Sigmoid colon (tissue), 7 donors: Measurements from ENCODE around the gene STARD13. TPM values are rescaled to one million over a fixed set of nuclear protein-coding genes. Genes with fewer than 3 reads are reported as not detected.

Experiments used
- DNase-seq: peaks from one replicate; pipeline ENCODE4 v3.0.0-alpha.2; 2019
- H3K27ac ChIP-seq, 4 donors: fragments of 200-600 bp; sonication (generic); one replicate each; pipeline ENCODE4 v1.5.1; 2016 to 2019; ENCODE audit warnings: mild to moderate bottlenecking in 1 of 4
- H3K27me3 ChIP-seq, 3 donors: fragments of 200-600 bp; sonication (generic); one replicate each; pipeline ENCODE4 v1.5.1; 2019; ENCODE audit warnings: mild to moderate bottlenecking in 1 of 3
- H3K36me3 ChIP-seq, 4 donors: fragments of 200-600 bp; sonication (generic); one replicate each; pipeline ENCODE4 v1.5.1; 2016 to 2019
- H3K4me1 ChIP-seq, 4 donors: fragments of 200-600 bp; sonication (generic); one replicate each; pipeline ENCODE4 v1.5.1; 2017 to 2019
- H3K4me3 ChIP-seq, 4 donors: fragments of 200-600 bp; sonication (generic); one replicate each; pipeline ENCODE4 v1.5.1; 2017 to 2019; ENCODE audit warnings: mild to moderate bottlenecking in 2 of 4, moderate library complexity in 1 of 4
- H3K9me3 ChIP-seq, 4 donors: fragments of 200-600 bp in 3 of 4; sonication (generic) in 3 of 4; one replicate each; pipeline versions ENCODE4 v1.5.1 to v1.6.1; 2013 to 2019
- CTCF ChIP-seq, 4 experiments: fragments of 450-650 bp in 3 of 4; fragments of 200-600 bp in 1 of 4; IDR thresholded peaks; one replicate each; pipeline ENCODE4 v1.5.1; 2016 to 2019; ENCODE audit warnings: antibody characterized with exemption in 4 of 4, mild to moderate bottlenecking in 3 of 4, moderate library complexity in 2 of 4
- EP300 ChIP-seq, 4 donors: sonication (generic); formaldehyde crosslinking; IDR thresholded peaks; one replicate each; pipeline ENCODE4 v1.6.1; 2017; ENCODE audit warnings: antibody characterized with exemption in 4 of 4
- POLR2A ChIP-seq, 2 donors: fragments of 450-650 bp; IDR thresholded peaks; one replicate each; pipeline ENCODE4 v1.6.1; 2016; ENCODE audit warnings: antibody characterized with exemption in 2 of 2, mild to moderate bottlenecking in 2 of 2, moderate library complexity in 2 of 2
- POLR2AphosphoS5 ChIP-seq, 4 donors: sonication (generic); formaldehyde crosslinking; IDR thresholded peaks; one replicate each; pipeline ENCODE4 v1.6.1; 2017; ENCODE audit warnings: antibody characterized with exemption in 4 of 4
- WGBS, 2 donors: extraction: QIAGEN DNeasy Blood & Tissue Kit; methylation state at CpG; one replicate each; pipeline ENCODE4 v1.1.7; 2013; 5-methylcytosine and 5-hydroxymethylcytosine counted together
- intact Hi-C: fragments of 100-400 bp; cut with DNase I; formaldehyde crosslinking; loops from one replicate; pipeline ENCODE4 v1.15.1; 2023
- polyA plus RNA-seq, 3 donors: library from polyadenylated mRNA; stranded (reverse); fragments of 200-250 nt; gene quantifications; one replicate each; pipeline ENCODE4 v1.2.3, GENCODE V29; 2013
- total RNA-seq, 4 donors: library from RNA; depleted of rRNA; stranded (reverse); fragments of >200 nt; gene quantifications; one replicate each; pipeline ENCODE4 v1.1.0, GENCODE V29; 2016
- donor health status: healthy with polysubstance abuse.
- donor health status: Bipolar disorder and iron deficiency.
- donor health status: healthy.

Gene STARD13
- total and polyA plus RNA-seq, 7 donors, result 3.7 to 102 (median 66.7) TPM

GRCh38 chr13:33112766-33113165 lies 172.8 kb downstream of the STARD13 start:
- TF ChIP-seq POLR2A (IDR thresholded peaks at IDR 0.05) (no peak), POLR2AphosphoS5 (IDR thresholded peaks at IDR 0.05) (peak in 1 of 4 donors; percentile 44)
- peak overlapping the region; percentile 74 to 83 (median 79) for H3K27ac ChIP-seq
- peaks cover 0 to 77% (median 18%) of the 10 kb centered on the region in 4 donors for H3K36me3 ChIP-seq
- no peaks in the 10 kb centered on the region for H3K9me3 ChIP-seq
- intact Hi-C loops, result loop anchor here (5.0 to 10.0 kb wide), 2 partner anchors 95 to 282 kb away; no protein-coding TSS in a partner anchor
- no peaks in the 10 kb centered on the region for H3K27me3 ChIP-seq
- H3K4me1 ChIP-seq, result peaks cover 0 to 81% (median 78%) of the 10 kb centered on the region in 4 donors
- no peak for DNase-seq
- no peak overlapping the region for H3K4me3 ChIP-seq
- WGBS, 2 donors, result 82 to 84% methylated on average over 12 of the region's 12 CpGs

- Histone ChIP-seq H3K4me1 (peaks cover 0 to 93% (median 89%) of the 10 kb centered on the region in 4 donors), H3K27me3 (no peaks in the 10 kb centered on the region), H3K4me3 (no peak overlapping the region), H3K36me3 (peaks cover 0 to 72% (median 10%) of the 10 kb centered on the region in 4 donors), H3K27ac (peak overlapping the region; percentile 74 to 83 (median 79)), H3K9me3 (no peaks in the 10 kb centered on the region)
- intact Hi-C loops, result loop anchor here (5.0 to 10.0 kb wide), 2 partner anchors 96 to 283 kb away; no protein-coding TSS in a partner anchor
- DNase-seq, result peak; percentile 74
- 12 to 64% methylated on average over 9 of the region's 9 CpGs for WGBS, 2 donors
- TF ChIP-seq EP300 (IDR thresholded peaks at IDR 0.05) (peak in 2 of 4 donors; percentile 6 to 10), POLR2A (IDR thresholded peaks at IDR 0.05) (no peak), POLR2AphosphoS5 (IDR thresholded peaks at IDR 0.05) (peak in 3 of 4 donors; percentile 56 to 77 (median 63)), CTCF (IDR thresholded peaks at IDR 0.05) (no peak)
Observed at GRCh38 chr13:33111414-33112110, 174.0 kb downstream of the STARD13 start.

GRCh38 chr13:33110713-33111413 lies 174.7 kb downstream of the STARD13 start:
- H3K27me3 ChIP-seq, result no peaks in the 10 kb centered on the region
- H3K27ac ChIP-seq, result peak overlapping the region; percentile 74 to 83 (median 79)
- peaks cover 5 to 72% (median 12%) of the 10 kb centered on the region in 4 donors for H3K36me3 ChIP-seq
- DNase-seq, result no peak
- no peaks in the 10 kb centered on the region for H3K9me3 ChIP-seq
- no peak overlapping the region for H3K4me3 ChIP-seq
- TF ChIP-seq EP300 (IDR thresholded peaks at IDR 0.05), result no peak
- no peak for TF ChIP-seq CTCF (IDR thresholded peaks at IDR 0.05)
- peak in 1 of 4 donors; percentile 15 for TF ChIP-seq POLR2AphosphoS5 (IDR thresholded peaks at IDR 0.05)
- WGBS, 2 donors, result 37 to 43% methylated on average over 14 of the region's 14 CpGs
- intact Hi-C loops, result loop anchor here (5.0 to 10.0 kb wide), 2 partner anchors 96 to 284 kb away; no protein-coding TSS in a partner anchor
- peaks cover 0 to 100% (median 96%) of the 10 kb centered on the region in 4 donors for H3K4me1 ChIP-seq

- 70 to 75% methylated on average over 5 of the region's 5 CpGs for WGBS, 2 donors
- peaks cover 10 to 72% (median 15%) of the 10 kb centered on the region in 4 donors for H3K36me3 ChIP-seq
- H3K27ac ChIP-seq, result peak overlapping the region; percentile 74 to 83 (median 79)
- H3K9me3 ChIP-seq, result no peaks in the 10 kb centered on the region
- DNase-seq, result no peak
- no peak for TF ChIP-seq POLR2AphosphoS5 (IDR thresholded peaks at IDR 0.05)
- TF ChIP-seq CTCF (IDR thresholded peaks at IDR 0.05), result no peak
- no peak for TF ChIP-seq POLR2A (IDR thresholded peaks at IDR 0.05)
- no peak for TF ChIP-seq EP300 (IDR thresholded peaks at IDR 0.05)
- no peaks in the 10 kb centered on the region for H3K27me3 ChIP-seq
- intact Hi-C loops, result loop anchor here (5.0 to 10.0 kb wide), 2 partner anchors 97 to 284 kb away; no protein-coding TSS in a partner anchor
- H3K4me3 ChIP-seq, result no peak overlapping the region
- peaks cover 0 to 100% (median 96%) of the 10 kb centered on the region in 4 donors for H3K4me1 ChIP-seq
Observed at GRCh38 chr13:33110386-33110712, 175.2 kb downstream of the STARD13 start.

- TF ChIP-seq EP300 (IDR thresholded peaks at IDR 0.05), result no peak
- TF ChIP-seq CTCF (IDR thresholded peaks at IDR 0.05), result no peak
- TF ChIP-seq POLR2A (IDR thresholded peaks at IDR 0.05), result no peak
- peak in 1 of 4 donors; percentile 1 for TF ChIP-seq POLR2AphosphoS5 (IDR thresholded peaks at IDR 0.05)
- 87 to 93% methylated on average over 10 of the region's 10 CpGs for WGBS, 2 donors
- DNase-seq, result no peak
- intact Hi-C loops, result loop anchor here (5.0 to 10.0 kb wide), 4 partner anchors 62 to 432 kb away; no protein-coding TSS in a partner anchor
- Histone ChIP-seq H3K27ac (peak overlapping the region; percentile 74 to 83 (median 79)), H3K27me3 (no peaks in the 10 kb centered on the region), H3K36me3 (peaks cover 15 to 72% (median 18%) of the 10 kb centered on the region in 4 donors), H3K4me1 (peaks cover 0 to 96% (median 90%) of the 10 kb centered on the region in 4 donors), H3K9me3 (no peaks in the 10 kb centered on the region), H3K4me3 (no peak overlapping the region)
Observed at GRCh38 chr13:33109801-33110200, 175.8 kb downstream of the STARD13 start.
